ENCODE data around the gene AARS1. TPM values are rescaled to one million over a fixed set of nuclear protein-coding genes. Genes with fewer than 3 reads are reported as not detected.
"Not testable (repeated sequence)": the region's sequence is repeated elsewhere in the genome, so short reads cannot be mapped to it uniquely, and the experiment has no call there.

The AARS1 gene
- total and polyA plus RNA-seq, 7 experiments from 2014 or later, result 24.2 to 96.7 (median 60.3) TPM

DNA sequence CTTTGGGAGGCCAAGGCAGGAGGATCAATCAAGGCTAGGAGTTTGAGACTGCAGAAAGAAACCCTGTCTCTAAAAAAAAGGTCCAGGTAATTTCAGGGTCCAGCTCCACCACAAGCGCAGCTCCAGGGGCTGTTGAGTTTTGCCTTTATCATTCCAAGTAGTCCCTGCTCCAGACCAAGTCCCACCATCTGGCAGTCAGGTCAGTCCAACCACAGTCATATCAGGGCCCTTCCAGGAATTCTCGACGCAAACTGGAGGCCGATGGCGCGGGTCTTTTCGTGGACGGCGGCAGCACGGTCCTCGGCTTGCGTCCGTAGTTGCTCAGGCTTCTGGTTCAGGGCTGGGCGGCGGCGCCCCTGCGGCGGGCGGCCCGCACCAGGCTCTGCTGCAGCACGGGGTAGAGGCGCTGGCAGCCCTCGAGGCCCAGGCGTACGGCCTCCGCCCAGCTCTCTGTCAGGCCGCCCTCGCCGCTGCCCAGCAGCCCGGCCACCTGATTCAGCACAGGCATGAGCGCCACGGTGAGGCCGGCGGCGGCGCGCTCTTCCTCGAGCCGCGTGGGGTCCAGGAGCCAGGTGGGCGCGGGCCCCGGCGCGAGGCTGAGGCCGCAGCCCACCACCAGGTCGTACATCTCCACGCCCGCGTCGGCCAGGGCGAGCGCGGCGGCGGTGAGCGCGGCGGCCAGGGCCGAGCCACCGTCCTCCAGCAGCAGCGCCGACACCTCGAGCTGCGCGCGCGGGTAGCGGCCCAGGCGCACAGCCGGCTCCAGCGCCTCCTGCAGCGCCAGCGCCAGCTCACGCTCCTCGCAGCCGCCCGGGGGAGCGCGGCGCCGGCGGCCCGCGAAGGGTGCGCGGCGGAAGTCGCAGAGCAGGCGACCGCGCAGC, 38.3 kb downstream of the AARS1 start:
- no peaks in the 10 kb centered on the region for H3K27me3 ChIP-seq (ENCODE audit: control insufficient read depth in 2 of 2, insufficient read depth in 2 of 2, low read length in 2 of 2)
- H3K4me1 ChIP-seq (ENCODE audit: control insufficient read depth in 2 of 2, insufficient read depth in 2 of 2, low read length in 2 of 2), result peaks cover 5 to 15% of the 10 kb centered on the region in 2 donors
- intact Hi-C loops (cut with micrococcal nuclease), result loop anchor here (1.0 to 10.0 kb wide), 6 partner anchors 38 to 1844 kb away; partner anchors contain the start of genes AARS1 (in 2 of the 2), COG4 (in 1 of the 2), DDX19A (in 1 of the 2) and DHX38 (in 1 of the 2)
- H3K9me3 ChIP-seq (ENCODE audit: control insufficient read depth in 2 of 3, low read length in 3 of 3), result no peaks in the 10 kb centered on the region
- peak overlapping the region; percentile 28 to 92 (median 86) for H3K27ac Mint-ChIP-seq
- H3K36me3 Mint-ChIP-seq, result peaks cover 0 to 22% (median 0%) of the 10 kb centered on the region in 5 donors
- peaks cover 4 to 38% (median 10%) of the 10 kb centered on the region in 3 experiments for H3K36me3 ChIP-seq (ENCODE audit: control insufficient read depth in 2 of 3, insufficient read depth in 3 of 3, low read length in 3 of 3)
- ChIA-PET CTCF (interaction anchor here (0.6 kb wide), 1 partner anchor 270 kb away, joined by 3 read pairs; no protein-coding TSS in a partner anchor), POLR2A (interaction anchor here (0.5 to 2.3 kb wide), 7 partner anchors 12 to 1656 kb away, joined by 4 to 13 read pairs (median 5); partner anchors contain the start of genes AARS1, COG4, DDX19B and SF3B3)
- H3K4me3 ChIP-seq (ENCODE audit: low read length), result peak overlapping the region; percentile 59
- no peaks in the 10 kb centered on the region for H3K27me3 Mint-ChIP-seq
- peak in 2 of 9 donors; percentile 7 to 11 for DNase-seq
- H3K4me1 Mint-ChIP-seq, result peaks cover 1 to 48% (median 31%) of the 10 kb centered on the region in 7 donors
- peak overlapping the region; percentile 58 to 93 (median 80) for H3K4me3 Mint-ChIP-seq
- ATAC-seq, result peak; percentile 58
- H3K9me3 Mint-ChIP-seq, result peaks cover 0 to 3% (median 0%) of the 10 kb centered on the region in 11 donors
- peak overlapping the region; percentile 85 for H3K27ac ChIP-seq (ENCODE audit: low read depth, low read length)

DNA sequence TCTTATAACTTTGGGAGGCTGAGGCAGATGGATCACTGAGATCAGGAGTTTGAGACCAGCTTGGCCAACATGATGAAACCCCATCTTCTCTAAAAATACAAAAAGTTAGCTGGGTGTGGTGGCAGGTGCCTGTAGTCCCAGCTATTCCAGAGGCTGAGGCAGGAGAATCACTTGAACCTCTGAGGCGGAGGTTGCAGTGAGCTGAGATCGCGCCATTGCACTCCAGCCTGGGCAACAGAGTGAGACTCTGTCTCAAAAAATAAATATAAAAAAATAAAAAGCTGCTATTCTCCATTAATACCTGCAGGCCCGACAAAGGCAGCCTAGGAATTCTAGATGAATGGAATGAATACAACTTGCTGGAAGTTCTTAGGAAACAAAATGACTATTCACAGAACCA, 39.6 kb downstream of the AARS1 start:
- peaks cover 0 to 26% (median 5%) of the 10 kb centered on the region in 3 experiments for H3K36me3 ChIP-seq (ENCODE audit: control insufficient read depth in 2 of 3, insufficient read depth in 3 of 3, low read length in 3 of 3)
- H3K9me3 Mint-ChIP-seq; CTCF ChIA-PET; H3K27me3 ChIP-seq (ENCODE audit: control insufficient read depth in 2 of 2, insufficient read depth in 2 of 2, low read length in 2 of 2); DNase-seq; H3K4me3 ChIP-seq (ENCODE audit: low read length); H3K27me3 Mint-ChIP-seq; H3K9me3 ChIP-seq (ENCODE audit: control insufficient read depth in 2 of 3, low read length in 3 of 3); ATAC-seq: not testable (repeated sequence)
- Mint-ChIP-seq H3K36me3 (peaks cover 0 to 22% (median 0%) of the 10 kb centered on the region in 5 donors), H3K4me3 (peak overlapping the region; percentile 51 to 93 (median 70)), H3K27ac (peak overlapping the region; percentile 41 to 81 (median 74)), H3K4me1 (peaks cover 5 to 51% (median 38%) of the 10 kb centered on the region in 7 donors)
- intact Hi-C loops (cut with micrococcal nuclease), result loop anchor here (2.0 to 10.0 kb wide), 4 partner anchors 131 to 1845 kb away; partner anchors contain the start of genes COG4 (in 1 of the 2), DHX38 (in 1 of the 2), SF3B3 (in 1 of the 2) and ST3GAL2 (in 1 of the 2)
- H3K4me1 ChIP-seq (ENCODE audit: control insufficient read depth in 2 of 2, insufficient read depth in 2 of 2, low read length in 2 of 2), result peaks cover 5 to 15% of the 10 kb centered on the region in 2 donors
- peak overlapping the region; percentile 41 for H3K27ac ChIP-seq (ENCODE audit: low read depth, low read length)
- POLR2A ChIA-PET, result interaction anchor here (0.7 to 2.1 kb wide), 3 partner anchors 49 to 274 kb away, joined by 3 to 5 read pairs (median 3); no protein-coding TSS in a partner anchor

- H3K4me3 ChIP-seq (ENCODE audit: low read length); H3K4me1 ChIP-seq (ENCODE audit: control insufficient read depth in 2 of 2, insufficient read depth in 2 of 2, low read length in 2 of 2); DNase-seq; CTCF ChIA-PET; ATAC-seq; intact Hi-C loops (cut with micrococcal nuclease); H3K27me3 Mint-ChIP-seq; H3K36me3 ChIP-seq (ENCODE audit: control insufficient read depth in 2 of 3, insufficient read depth in 3 of 3, low read length in 3 of 3); H3K27me3 ChIP-seq (ENCODE audit: control insufficient read depth in 2 of 2, insufficient read depth in 2 of 2, low read length in 2 of 2); POLR2A ChIA-PET; H3K9me3 ChIP-seq (ENCODE audit: control insufficient read depth in 2 of 3, low read length in 3 of 3); H3K27ac ChIP-seq (ENCODE audit: low read depth, low read length); H3K9me3 Mint-ChIP-seq; H3K4me3 Mint-ChIP-seq: not testable (repeated sequence)
- H3K36me3 Mint-ChIP-seq, result peaks cover 0 to 15% (median 5%) of the 10 kb centered on the region in 5 donors
- peaks cover 0 to 11% (median 8%) of the 10 kb centered on the region in 7 donors for H3K4me1 Mint-ChIP-seq
- peak overlapping the region in 2 of 9 donors; percentile 40 to 57 for H3K27ac Mint-ChIP-seq
Measured at GRCh38 chr16:70238773-70239172, 50.5 kb downstream of the AARS1 start.

- H3K27ac ChIP-seq (ENCODE audit: low read depth, low read length); H3K4me3 Mint-ChIP-seq; POLR2A ChIA-PET; DNase-seq; H3K27ac Mint-ChIP-seq; H3K9me3 ChIP-seq (ENCODE audit: control insufficient read depth in 2 of 3, low read length in 3 of 3); ATAC-seq; H3K4me1 Mint-ChIP-seq; H3K9me3 Mint-ChIP-seq; H3K4me3 ChIP-seq (ENCODE audit: low read length); H3K27me3 ChIP-seq (ENCODE audit: control insufficient read depth in 2 of 2, insufficient read depth in 2 of 2, low read length in 2 of 2); CTCF ChIA-PET; H3K36me3 ChIP-seq (ENCODE audit: control insufficient read depth in 2 of 3, insufficient read depth in 3 of 3, low read length in 3 of 3); H3K27me3 Mint-ChIP-seq; H3K4me1 ChIP-seq (ENCODE audit: control insufficient read depth in 2 of 2, insufficient read depth in 2 of 2, low read length in 2 of 2); intact Hi-C loops (cut with micrococcal nuclease): not testable (repeated sequence)
- peaks cover 0 to 16% (median 3%) of the 10 kb centered on the region in 5 donors for H3K36me3 Mint-ChIP-seq
Measured at GRCh38 chr16:70231831-70232230, 57.5 kb downstream of the AARS1 start.

GRCh38 chr16:70226024-70226423, 63.3 kb downstream of the AARS1 start:
- H3K9me3 ChIP-seq (ENCODE audit: control insufficient read depth in 2 of 3, low read length in 3 of 3); H3K27me3 ChIP-seq (ENCODE audit: control insufficient read depth in 2 of 2, insufficient read depth in 2 of 2, low read length in 2 of 2); H3K27ac Mint-ChIP-seq; POLR2A ChIA-PET; intact Hi-C loops (cut with micrococcal nuclease); H3K4me1 ChIP-seq (ENCODE audit: control insufficient read depth in 2 of 2, insufficient read depth in 2 of 2, low read length in 2 of 2); DNase-seq; H3K27ac ChIP-seq (ENCODE audit: low read depth, low read length); H3K4me3 Mint-ChIP-seq; H3K9me3 Mint-ChIP-seq; H3K36me3 ChIP-seq (ENCODE audit: control insufficient read depth in 2 of 3, insufficient read depth in 3 of 3, low read length in 3 of 3); H3K27me3 Mint-ChIP-seq; CTCF ChIA-PET; H3K4me3 ChIP-seq (ENCODE audit: low read length); ATAC-seq: not testable (repeated sequence)
- Mint-ChIP-seq H3K36me3 (peaks cover 0 to 14% (median 2%) of the 10 kb centered on the region in 5 donors), H3K4me1 (peaks cover 0 to 16% (median 5%) of the 10 kb centered on the region in 7 donors)

DNA sequence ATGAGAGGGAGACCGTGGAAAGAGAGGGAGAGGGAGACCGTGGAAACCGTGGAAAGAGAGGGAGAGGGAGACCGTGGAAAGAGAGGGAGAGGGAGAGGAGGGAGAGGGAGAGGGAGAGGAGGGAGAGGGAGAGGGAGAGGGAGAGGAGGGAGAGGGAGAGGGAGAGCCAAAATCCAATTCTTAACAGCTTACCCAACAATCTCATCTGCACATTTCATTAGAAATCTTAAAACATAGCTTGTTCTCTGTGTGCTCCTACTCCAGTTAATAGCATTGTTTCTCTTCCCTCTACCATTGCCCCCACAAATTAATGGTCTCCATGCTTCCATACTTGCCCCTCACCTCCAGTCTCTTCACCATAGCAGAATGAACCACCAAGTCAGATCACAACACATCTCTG, 63.9 kb downstream of the AARS1 start:
- H3K9me3 Mint-ChIP-seq; H3K27me3 Mint-ChIP-seq; H3K9me3 ChIP-seq (ENCODE audit: control insufficient read depth in 2 of 3, low read length in 3 of 3); H3K4me3 ChIP-seq (ENCODE audit: low read length); H3K27ac Mint-ChIP-seq; DNase-seq; H3K4me1 ChIP-seq (ENCODE audit: control insufficient read depth in 2 of 2, insufficient read depth in 2 of 2, low read length in 2 of 2); H3K4me3 Mint-ChIP-seq; ATAC-seq; intact Hi-C loops (cut with micrococcal nuclease); H3K27ac ChIP-seq (ENCODE audit: low read depth, low read length); H3K36me3 ChIP-seq (ENCODE audit: control insufficient read depth in 2 of 3, insufficient read depth in 3 of 3, low read length in 3 of 3); CTCF ChIA-PET; POLR2A ChIA-PET; H3K27me3 ChIP-seq (ENCODE audit: control insufficient read depth in 2 of 2, insufficient read depth in 2 of 2, low read length in 2 of 2): not testable (repeated sequence)
- Mint-ChIP-seq H3K4me1 (peaks cover 0 to 16% (median 5%) of the 10 kb centered on the region in 7 donors), H3K36me3 (peaks cover 0 to 15% (median 4%) of the 10 kb centered on the region in 5 donors)

Measured in naive thymus-derived CD4-positive, alpha-beta T cell (primary cell).